H9 (cell line): ENCODE results near the gene LPCAT1. TPM values are rescaled to one million over a fixed set of nuclear protein-coding genes. Genes with fewer than 3 reads are reported as not detected.
A peak's percentile ranks its signal among the peaks of the same experiment; 100 is the strongest.

Source experiments
- DNase-seq: peaks from one replicate; pipeline ENCODE4 v3.0.0-alpha.2; 2017
- H2AFZ ChIP-seq: one replicate; pipeline ENCODE4 v1.6.1; 2013; ENCODE audit warnings: mild to moderate bottlenecking, low read length, control low read depth, moderate library complexity
- H2AK5ac ChIP-seq: 2 replicates; pipeline ENCODE4 v1.6.1; 2013; ENCODE audit warnings: low read length, control low read depth, mixed read lengths; ENCODE audit not compliant: insufficient read length
- H2BK120ac ChIP-seq: one replicate; pipeline ENCODE4 v1.6.1; 2013; ENCODE audit warnings: low read depth, mild to moderate bottlenecking, low read length, control low read depth, inconsistent platforms; ENCODE audit not compliant: poor library complexity, severe bottlenecking
- H2BK12ac ChIP-seq: 2 replicates; pipeline ENCODE4 v1.6.1; 2013; ENCODE audit warnings: low read length, control low read depth, mixed read lengths, low read depth; ENCODE audit not compliant: insufficient read length
- H2BK15ac ChIP-seq: 2 replicates; pipeline ENCODE4 v1.6.1; 2013; ENCODE audit warnings: low read depth, low read length, control low read depth
- H2BK20ac ChIP-seq: one replicate; pipeline ENCODE4 v1.6.1; 2013; ENCODE audit warnings: low read depth, mild to moderate bottlenecking, low read length, control low read depth, inconsistent platforms; ENCODE audit not compliant: poor library complexity, severe bottlenecking
- H2BK5ac ChIP-seq: 2 replicates; pipeline ENCODE4 v1.6.1; 2013; ENCODE audit warnings: low read length, control low read depth, mixed read lengths; ENCODE audit not compliant: insufficient read length
- H3K14ac ChIP-seq: 2 replicates; pipeline ENCODE4 v1.6.1; 2013; ENCODE audit warnings: low read length, control low read depth; ENCODE audit not compliant: insufficient read depth
- H3K18ac ChIP-seq: 2 replicates; pipeline ENCODE4 v1.6.1; 2013; ENCODE audit warnings: low read depth, mild to moderate bottlenecking, mixed read lengths, low read length, control low read depth; ENCODE audit not compliant: insufficient read length
- H3K23ac ChIP-seq: 2 replicates; pipeline ENCODE4 v1.6.1; 2013; ENCODE audit warnings: low read length, control low read depth, mixed read lengths, low read depth; ENCODE audit not compliant: insufficient read length
- H3K23me2 ChIP-seq: 2 replicates; pipeline ENCODE4 v1.6.1; 2013; ENCODE audit warnings: low read depth, mild to moderate bottlenecking, mixed read lengths, low read length, control low read depth; ENCODE audit not compliant: insufficient read length, poor library complexity, severe bottlenecking
- H3K27ac ChIP-seq: 2 replicates; pipeline ENCODE4 v1.5.1; 2013; ENCODE audit warnings: low read length, control low read depth, mixed read lengths, low read depth; ENCODE audit not compliant: insufficient read length
- H3K27me3 ChIP-seq: 2 replicates; pipeline ENCODE4 v1.6.1; 2013; ENCODE audit warnings: low read length, control low read depth, inconsistent platforms; ENCODE audit not compliant: insufficient read depth
- H3K4ac ChIP-seq: 2 replicates; pipeline ENCODE4 v1.6.1; 2013; ENCODE audit warnings: low read depth, mild to moderate bottlenecking, control low read depth, inconsistent platforms, low read length, moderate library complexity
- H3K4me1 ChIP-seq: 2 replicates; pipeline ENCODE4 v1.6.1; 2013; ENCODE audit warnings: low read length, control low read depth, inconsistent platforms; ENCODE audit not compliant: insufficient read depth
- H3K4me2 ChIP-seq: 2 replicates; pipeline ENCODE4 v1.6.1; 2013; ENCODE audit warnings: low read length, control low read depth, mixed read lengths; ENCODE audit not compliant: insufficient read length, insufficient read depth
- H3K56ac ChIP-seq: 2 replicates; pipeline ENCODE4 v1.6.1; 2013; ENCODE audit warnings: low read depth, mild to moderate bottlenecking, mixed read lengths, low read length, control low read depth; ENCODE audit not compliant: insufficient read length
- H3K79me1 ChIP-seq: 2 replicates; pipeline ENCODE4 v1.6.1; 2013; ENCODE audit warnings: low read depth, mild to moderate bottlenecking, moderate library complexity, low read length, control low read depth, inconsistent platforms; ENCODE audit not compliant: insufficient read depth, poor library complexity, severe bottlenecking
- H3K79me2 ChIP-seq: 2 replicates; pipeline ENCODE4 v1.6.1; 2013; ENCODE audit warnings: low read length, control low read depth, inconsistent platforms; ENCODE audit not compliant: insufficient read depth
- H3K9ac ChIP-seq: 2 replicates; pipeline ENCODE4 v1.6.1; 2013; ENCODE audit warnings: low read length, control low read depth, mixed read lengths; ENCODE audit not compliant: insufficient read length; ENCODE audit errors: extremely low read depth
- H3K9me3 ChIP-seq: one replicate; pipeline ENCODE4 v1.6.1; 2013; ENCODE audit warnings: low read depth, low read length, inconsistent platforms; ENCODE audit not compliant: control insufficient read depth
- H3T11ph ChIP-seq: one replicate; pipeline ENCODE4 v1.6.1; 2013; ENCODE audit warnings: mild to moderate bottlenecking, low read length, control low read depth, inconsistent platforms
- H4K20me1 ChIP-seq: one replicate; pipeline ENCODE4 v1.6.1; 2013; ENCODE audit not compliant: control insufficient read depth, insufficient read length, insufficient read depth
- H4K5ac ChIP-seq: 2 replicates; pipeline ENCODE4 v1.6.1; 2013; ENCODE audit warnings: low read depth, mild to moderate bottlenecking, mixed read lengths, low read length, control low read depth; ENCODE audit not compliant: insufficient read length
- H4K8ac ChIP-seq: replicated peaks from 2 replicates; pipeline ENCODE4 v1.6.1; 2013; ENCODE audit warnings: low read length, control low read depth, mixed read lengths, low read depth; ENCODE audit not compliant: insufficient read length
- H4K91ac ChIP-seq: 2 replicates; pipeline ENCODE4 v1.6.1; 2013; ENCODE audit warnings: low read depth, mild to moderate bottlenecking, moderate library complexity, mixed read lengths, low read length, control low read depth; ENCODE audit not compliant: insufficient read length
- H3K27ac Mint-ChIP-seq, 3 experiments: 2 replicates in 2 of 3; 3 replicates in 1 of 3; pipeline ENCODE4 v1.8.0; 2020 to 2021; ENCODE audit warnings: mixed read lengths in 3 of 3, mild to moderate bottlenecking in 1 of 3, moderate library complexity in 1 of 3
- H3K27me3 Mint-ChIP-seq: 2 replicates; pipeline ENCODE4 v1.8.0; 2021; ENCODE audit warnings: low read depth, mild to moderate bottlenecking, moderate library complexity, mixed read lengths
- H3K36me3 Mint-ChIP-seq, 3 experiments: 2 replicates in 2 of 3; 3 replicates in 1 of 3; pipeline ENCODE4 v1.8.0; 2020 to 2021; ENCODE audit warnings: low read depth in 3 of 3, mixed read lengths in 3 of 3; ENCODE audit not compliant: insufficient read depth in 1 of 3
- H3K4me1 Mint-ChIP-seq, 2 experiments: 2 replicates each; pipeline ENCODE4 v1.8.0; 2020; ENCODE audit warnings: mixed read lengths in 2 of 2
- H3K4me3 Mint-ChIP-seq, 2 experiments: 2 replicates in 1 of 2; 3 replicates in 1 of 2; pipeline ENCODE4 v1.8.0; 2020 to 2021; ENCODE audit warnings: mild to moderate bottlenecking in 2 of 2, mixed read lengths in 2 of 2, moderate library complexity in 1 of 2
- H3K9me3 Mint-ChIP-seq, 2 experiments: 2 replicates in 1 of 2; 3 replicates in 1 of 2; pipeline ENCODE4 v1.8.0; 2020; ENCODE audit warnings: mild to moderate bottlenecking in 2 of 2, mixed read lengths in 2 of 2, moderate library complexity in 1 of 2
- CTCF ChIP-seq: fragments of 200-600 bp; sonication (generic); conservative IDR thresholded peaks from 3 replicates; pipeline ENCODE4 v1.8.0; 2021; ENCODE audit warnings: antibody characterized with exemption, mild to moderate bottlenecking
- WGBS: extraction: QIAGEN DNeasy Blood & Tissue Kit; methylation state at CpG from one replicate; pipeline ENCODE4 v1.1.7; 2013; ENCODE audit warnings: missing lambda C conversion rate, low lambda C conversion rate, mixed read lengths; ENCODE audit not compliant: insufficient read length; ENCODE audit errors: extremely low coverage; 5-methylcytosine and 5-hydroxymethylcytosine counted together
- total RNA-seq: library from RNA; stranded (reverse); gene quantifications from 2 replicates; pipeline ENCODE4 v1.2.1, GENCODE V29; 2021

Gene LPCAT1
- total RNA-seq, 1 experiment from 2014 or later = 231 TPM

DNA sequence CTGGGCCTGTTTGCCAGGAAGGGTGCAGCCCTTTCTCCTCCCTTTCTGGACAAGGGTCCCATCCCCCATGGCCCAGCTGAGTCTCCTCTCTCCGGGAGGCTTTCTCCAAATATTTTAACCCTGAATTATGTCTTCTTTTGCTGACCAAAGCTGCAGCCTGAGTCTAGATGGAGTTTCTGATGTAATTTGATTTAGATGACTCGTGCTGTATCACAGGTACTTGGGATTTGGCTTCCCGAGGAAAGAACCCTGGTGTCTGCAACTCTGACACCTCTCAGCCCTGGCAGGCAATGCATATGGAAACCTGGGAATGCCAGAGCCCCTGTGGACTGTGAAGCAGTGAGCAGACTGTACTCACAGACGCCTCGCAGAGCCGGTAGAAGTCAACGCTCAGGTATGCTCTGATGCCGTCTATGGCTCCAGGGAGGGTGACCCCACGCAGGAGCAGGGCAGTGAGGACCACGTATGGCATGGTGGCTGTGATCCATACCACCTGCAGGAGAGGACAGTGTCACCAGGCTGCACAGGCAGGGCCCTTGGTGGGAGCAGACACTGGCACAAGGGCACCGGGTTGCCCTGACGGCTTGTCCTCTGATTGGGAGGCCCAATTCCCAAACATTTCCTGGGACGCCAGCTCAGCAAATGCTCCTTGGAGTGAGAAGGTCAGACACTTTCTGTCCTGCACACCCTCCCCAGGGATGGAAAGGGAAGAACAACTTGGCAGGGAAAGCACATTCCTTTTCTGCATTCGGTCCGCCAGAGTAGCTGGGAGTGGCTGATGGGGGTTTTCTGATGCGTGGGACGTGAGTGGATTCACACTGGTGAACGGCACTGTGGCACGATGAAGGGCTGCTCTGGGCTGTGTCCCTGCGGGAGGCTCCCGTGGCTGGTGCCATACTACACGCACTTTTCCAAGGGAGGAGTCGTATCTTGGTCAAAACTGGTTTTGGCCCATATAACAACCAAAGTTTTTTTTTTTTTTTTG lies 103.3 kb downstream of the LPCAT1 start:
- H3K4me3 Mint-ChIP-seq = no peak overlapping the region
- no peak overlapping the region for H4K8ac ChIP-seq
- no peaks in the 10 kb centered on the region for H4K20me1 ChIP-seq
- H3K4me1 ChIP-seq = no peaks in the 10 kb centered on the region
- H3K27me3 ChIP-seq = no peaks in the 10 kb centered on the region
- no peak overlapping the region for H3K18ac ChIP-seq
- TF ChIP-seq CTCF = no peak
- no peak overlapping the region for H4K91ac ChIP-seq
- no peak overlapping the region for H4K5ac ChIP-seq
- H3K14ac ChIP-seq = peak overlapping the region; percentile 29; the same call in 1 of the 2 replicates
- H2BK120ac ChIP-seq = no peak overlapping the region
- H3K27me3 Mint-ChIP-seq = peaks cover 14% of the 10 kb centered on the region
- no peak overlapping the region for H3K56ac ChIP-seq
- H3K9me3 Mint-ChIP-seq = peaks cover 6 to 7% of the 10 kb centered on the region in 2 experiments; a peak in 4 of 5 replicates
- no peak overlapping the region for H2BK12ac ChIP-seq
- no peak overlapping the region for H2BK20ac ChIP-seq
- no peak overlapping the region for H3T11ph ChIP-seq
- H3K27ac ChIP-seq = no peak overlapping the region
- H3K79me1 ChIP-seq = no peaks in the 10 kb centered on the region
- no peaks in the 10 kb centered on the region; a peak in 1 of 7 replicates for H3K36me3 Mint-ChIP-seq
- no peak overlapping the region for H2AK5ac ChIP-seq
- no peaks in the 10 kb centered on the region for H3K4me1 Mint-ChIP-seq
- no peak overlapping the region; a peak in 1 of 7 replicates for H3K27ac Mint-ChIP-seq
- no peaks in the 10 kb centered on the region for H3K79me2 ChIP-seq
- H2BK5ac ChIP-seq = no peak overlapping the region
- no peak overlapping the region for H3K23ac ChIP-seq
- no peak overlapping the region for H3K9ac ChIP-seq
- WGBS = no CpG with 5 or more reads among the region's 23 CpGs
- DNase-seq = no peak
- no peak overlapping the region for H3K4me2 ChIP-seq
- H3K23me2 ChIP-seq = peaks cover 4% of the 10 kb centered on the region
- H2BK15ac ChIP-seq = no peak overlapping the region
- H3K9me3 ChIP-seq = no peaks in the 10 kb centered on the region
- H3K4ac ChIP-seq = no peak overlapping the region
- H2AFZ ChIP-seq = no peak overlapping the region
